GM12864 (cell line): ENCODE results near the gene NOL11.
"Not testable (repeated sequence)": the region's sequence is repeated elsewhere in the genome, so short reads cannot be mapped to it uniquely, and the experiment has no call there.

Experiments used
- DNase-seq: peaks from one replicate; pipeline ENCODE4 v3.0.0-alpha.2; 2011; ENCODE audit warnings: low read depth
- H3K4me3 ChIP-seq: 2 replicates; pipeline ENCODE4 v1.5.1; 2011; ENCODE audit warnings: mild to moderate bottlenecking, low read depth, low read length, control low read depth
- TF ChIP-seq, protein P1 (sequence below): IDR thresholded peaks from 2 replicates; pipeline ENCODE4 v1.5.1; 2011; ENCODE audit warnings: low read depth, mild to moderate bottlenecking, moderate library complexity, low read length, control low read depth, inconsistent platforms; ENCODE audit errors: missing control alignments

Gene NOL11

DNA sequence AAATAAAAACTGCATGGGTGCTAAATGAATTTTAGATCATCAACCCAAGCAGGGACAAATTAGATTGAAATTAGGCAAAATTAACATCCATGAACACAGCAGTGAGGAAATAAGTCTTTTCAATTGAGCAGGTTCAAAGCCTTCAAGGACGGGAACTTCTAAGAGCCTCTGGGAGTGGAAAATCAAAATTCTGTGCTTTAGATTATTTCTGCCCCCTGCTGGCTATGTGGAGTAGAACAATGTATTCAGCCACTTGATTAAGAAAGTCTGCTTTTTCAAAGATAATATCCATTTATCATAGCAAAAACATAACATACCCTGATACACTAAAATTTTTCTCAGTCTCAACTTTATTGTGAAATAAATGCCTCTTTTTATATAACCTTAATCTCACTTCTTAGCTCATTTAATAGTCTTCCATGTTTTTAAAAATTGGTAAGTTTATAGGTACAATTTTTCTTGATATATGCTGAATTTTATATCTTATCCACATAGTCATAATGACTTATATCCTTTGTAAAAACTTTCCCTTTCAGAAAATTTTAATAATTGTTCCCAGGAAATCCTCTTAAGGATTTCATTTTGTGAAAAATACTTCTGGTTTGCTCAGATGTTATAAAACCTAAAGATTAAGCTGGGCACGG, 28.1 kb upstream of the NOL11 start:
- H3K4me3 ChIP-seq, result no peak overlapping the region
- DNase-seq, result peak; percentile 50
- TF ChIP-seq, protein P1, sequence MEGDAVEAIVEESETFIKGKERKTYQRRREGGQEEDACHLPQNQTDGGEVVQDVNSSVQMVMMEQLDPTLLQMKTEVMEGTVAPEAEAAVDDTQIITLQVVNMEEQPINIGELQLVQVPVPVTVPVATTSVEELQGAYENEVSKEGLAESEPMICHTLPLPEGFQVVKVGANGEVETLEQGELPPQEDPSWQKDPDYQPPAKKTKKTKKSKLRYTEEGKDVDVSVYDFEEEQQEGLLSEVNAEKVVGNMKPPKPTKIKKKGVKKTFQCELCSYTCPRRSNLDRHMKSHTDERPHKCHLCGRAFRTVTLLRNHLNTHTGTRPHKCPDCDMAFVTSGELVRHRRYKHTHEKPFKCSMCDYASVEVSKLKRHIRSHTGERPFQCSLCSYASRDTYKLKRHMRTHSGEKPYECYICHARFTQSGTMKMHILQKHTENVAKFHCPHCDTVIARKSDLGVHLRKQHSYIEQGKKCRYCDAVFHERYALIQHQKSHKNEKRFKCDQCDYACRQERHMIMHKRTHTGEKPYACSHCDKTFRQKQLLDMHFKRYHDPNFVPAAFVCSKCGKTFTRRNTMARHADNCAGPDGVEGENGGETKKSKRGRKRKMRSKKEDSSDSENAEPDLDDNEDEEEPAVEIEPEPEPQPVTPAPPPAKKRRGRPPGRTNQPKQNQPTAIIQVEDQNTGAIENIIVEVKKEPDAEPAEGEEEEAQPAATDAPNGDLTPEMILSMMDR, result peak; percentile 67

DNA sequence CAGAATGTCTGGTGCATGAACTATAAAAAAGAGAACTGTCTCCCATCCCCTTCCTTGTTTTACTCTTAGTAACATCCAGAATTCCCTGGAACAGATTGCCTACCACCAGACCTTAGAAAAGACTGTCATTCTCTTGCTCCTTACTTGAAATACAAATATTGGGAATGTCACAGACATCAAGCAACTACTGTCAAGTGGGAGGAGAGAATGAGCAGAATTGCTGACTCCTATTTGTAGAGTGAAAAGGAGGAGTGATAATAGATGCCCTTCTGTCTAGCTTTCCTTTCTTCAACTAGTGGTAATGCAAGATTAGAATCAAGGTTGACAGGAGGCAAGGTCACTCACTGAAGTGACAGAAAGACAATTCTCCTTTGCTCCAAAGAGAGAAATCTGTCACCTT, 23.9 kb upstream of the NOL11 start:
- TF ChIP-seq, protein P1, result no peak
- H3K4me3 ChIP-seq, result no peak overlapping the region
- DNase-seq, result no peak

DNA sequence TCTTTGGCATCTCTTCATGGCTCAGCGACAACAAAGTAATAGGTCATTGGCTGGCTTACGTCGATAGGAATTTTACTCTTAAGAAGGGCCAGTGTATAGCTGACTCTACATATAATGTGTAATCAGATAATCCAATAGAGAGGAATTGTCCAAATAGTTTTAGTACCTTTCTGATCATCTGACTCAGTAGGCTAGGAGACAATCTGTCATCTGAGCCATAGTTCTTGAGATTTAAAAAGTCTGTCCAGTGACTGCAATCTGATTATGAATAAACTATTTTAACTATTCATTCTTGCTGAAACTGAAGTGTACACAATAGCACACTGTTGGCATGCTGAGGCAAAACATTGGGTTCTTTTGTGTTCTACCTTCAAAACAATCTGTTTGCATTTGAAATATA, 21.4 kb upstream of the NOL11 start:
- no peak overlapping the region for H3K4me3 ChIP-seq
- DNase-seq, result no peak
- TF ChIP-seq, protein P1, result no peak

DNA sequence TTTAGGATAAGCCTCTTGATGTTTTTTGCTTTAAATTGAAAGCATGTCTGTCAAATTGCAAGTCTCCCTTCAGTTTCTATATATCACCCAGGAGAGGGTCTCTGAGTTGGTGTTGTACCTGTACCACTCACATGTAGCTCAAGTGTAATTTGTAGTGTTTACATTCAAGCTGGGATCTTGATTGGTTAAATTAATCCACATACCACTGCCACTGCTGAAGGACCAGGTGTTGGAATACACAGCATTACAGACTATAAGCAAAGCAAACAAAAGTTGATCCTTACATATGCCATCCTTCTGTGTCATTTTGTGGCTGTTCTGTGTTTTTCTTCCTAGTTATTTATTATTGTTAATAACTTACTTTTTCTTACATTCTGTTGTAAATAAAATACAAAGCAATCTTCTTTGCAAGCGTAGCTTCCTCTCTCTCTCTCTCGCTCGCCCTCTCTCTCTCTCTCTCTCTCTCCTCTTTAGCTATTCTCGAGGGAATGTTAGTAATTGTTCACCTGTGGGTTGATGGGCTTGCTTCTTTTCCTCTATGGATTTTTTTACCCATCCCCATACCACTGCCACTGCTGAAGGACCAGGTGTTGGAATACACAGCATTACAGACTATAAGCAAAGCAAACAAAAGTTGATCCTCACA, 20.8 kb upstream of the NOL11 start:
- DNase-seq, result no peak
- no peak overlapping the region for H3K4me3 ChIP-seq
- TF ChIP-seq, protein P1, result no peak

DNA sequence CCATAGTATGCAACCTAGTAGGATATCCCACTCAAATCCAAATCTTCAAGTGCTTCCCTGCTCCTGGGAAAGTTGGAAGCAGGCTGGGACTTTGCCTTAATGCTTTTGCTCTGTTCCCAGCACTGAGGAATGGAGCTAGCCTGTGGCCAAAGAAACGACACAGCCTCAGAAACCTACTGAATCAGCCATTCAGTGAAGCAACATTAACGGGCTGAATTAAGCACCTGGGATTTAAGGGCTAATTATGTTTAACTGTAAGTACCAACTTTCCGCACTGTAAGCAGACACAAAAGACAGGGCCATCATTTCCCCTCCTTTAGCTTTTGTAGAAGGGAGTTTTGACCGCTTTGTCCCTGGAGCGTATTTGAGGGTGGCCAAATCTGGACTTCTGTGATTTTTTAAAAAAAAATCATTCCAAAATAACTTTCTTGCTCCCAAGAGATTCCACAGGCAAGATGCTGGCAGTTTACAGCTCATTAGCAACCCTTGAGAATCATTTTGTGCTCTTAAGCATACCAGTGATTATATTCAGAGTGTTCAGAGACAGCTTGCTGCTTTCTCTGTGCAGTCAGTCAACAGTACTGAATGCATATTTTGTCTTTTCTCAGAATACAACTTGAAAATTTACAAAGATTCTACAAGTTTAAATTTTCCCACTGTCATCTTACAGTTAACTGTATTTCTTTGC, 17.6 kb upstream of the NOL11 start:
- H3K4me3 ChIP-seq, result no peak overlapping the region
- TF ChIP-seq, protein P1, result no peak
- DNase-seq, result no peak

DNA sequence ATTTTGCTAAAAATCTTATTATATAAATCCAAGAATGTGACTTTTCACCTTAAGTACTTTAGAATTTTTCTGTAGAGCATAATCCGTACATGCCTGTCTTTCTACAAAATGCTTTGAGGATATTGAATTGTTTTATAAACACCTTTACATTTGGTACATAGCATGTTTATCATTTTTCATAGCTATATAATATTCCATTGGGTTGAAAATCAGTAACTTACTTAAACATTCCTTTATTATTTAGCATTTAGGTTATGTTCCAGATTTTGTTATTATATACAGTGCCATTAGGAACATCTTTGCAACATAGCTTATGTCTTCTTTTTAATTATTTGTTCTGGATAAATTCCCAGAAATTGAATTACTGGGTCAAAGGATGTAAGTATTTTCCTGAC, 17.0 kb upstream of the NOL11 start:
- no peak for DNase-seq
- no peak overlapping the region for H3K4me3 ChIP-seq
- TF ChIP-seq, protein P1, result no peak

DNA sequence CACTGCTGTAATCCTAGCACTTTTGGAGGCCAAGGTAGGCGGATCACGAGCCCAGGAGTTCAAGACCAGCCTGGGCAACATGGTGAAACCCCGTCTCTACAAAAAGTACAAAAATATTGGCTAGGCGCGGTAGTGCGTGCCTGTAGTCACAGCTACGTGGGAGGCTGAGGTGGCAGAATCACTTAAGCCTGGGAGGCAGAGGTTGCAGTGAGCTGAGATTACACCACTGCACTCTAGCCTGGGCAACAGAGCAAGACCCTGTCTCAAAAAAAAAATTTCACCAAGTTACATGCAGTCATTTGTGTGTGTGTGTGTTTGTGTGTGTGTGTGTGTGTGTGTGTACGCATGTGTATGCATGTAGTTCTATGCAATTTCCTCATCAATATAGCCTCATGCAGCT, 14.9 kb upstream of the NOL11 start:
- not testable (repeated sequence) for H3K4me3 ChIP-seq, DNase-seq
